Measurements from ENCODE around the gene SMIM29.
"Not testable (repeated sequence)": the region's sequence is repeated elsewhere in the genome, so short reads cannot be mapped to it uniquely, and the experiment has no call there.

Gene SMIM29

GRCh38 chr6:34248727-34249468 is at the start of gene SMIM29:
Gene SMIM29, minus strand, starts transcription at chr6:34249006. Its CDS starts 1,215 bp downstream, at chr6:34247791.
- DNase-seq, result peak; percentile 77

- no peak for DNase-seq
Observed at GRCh38 chr6:34295721-34296120, 46.9 kb upstream of the SMIM29 start.

GRCh38 chr6:34292954-34293353 is 44.1 kb upstream of the SMIM29 start:
- DNase-seq, result no peak

DNA sequence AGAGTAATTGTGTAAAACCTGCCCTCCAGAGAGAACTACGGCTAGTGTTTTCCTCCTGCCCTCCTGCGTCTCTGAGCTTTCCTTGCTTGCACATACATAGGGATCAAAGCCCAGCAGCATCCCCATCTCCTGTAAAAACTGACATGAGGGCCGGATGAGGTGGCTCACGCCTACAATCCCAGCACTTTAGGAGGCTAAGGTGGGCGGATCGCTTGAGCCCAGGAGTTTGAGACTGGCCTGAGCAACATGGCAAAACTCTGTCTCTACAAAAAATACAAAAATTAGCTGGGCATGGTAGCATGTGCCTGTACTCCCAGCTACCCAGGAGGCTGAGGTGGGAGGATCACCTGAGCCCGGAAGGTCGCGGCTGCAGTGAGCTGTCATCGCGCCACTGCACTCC is 40.3 kb upstream of the SMIM29 start:
- no peak for DNase-seq

- no peak for DNase-seq
Observed at GRCh38 chr6:34288581-34288980, 39.8 kb upstream of the SMIM29 start.

DNA sequence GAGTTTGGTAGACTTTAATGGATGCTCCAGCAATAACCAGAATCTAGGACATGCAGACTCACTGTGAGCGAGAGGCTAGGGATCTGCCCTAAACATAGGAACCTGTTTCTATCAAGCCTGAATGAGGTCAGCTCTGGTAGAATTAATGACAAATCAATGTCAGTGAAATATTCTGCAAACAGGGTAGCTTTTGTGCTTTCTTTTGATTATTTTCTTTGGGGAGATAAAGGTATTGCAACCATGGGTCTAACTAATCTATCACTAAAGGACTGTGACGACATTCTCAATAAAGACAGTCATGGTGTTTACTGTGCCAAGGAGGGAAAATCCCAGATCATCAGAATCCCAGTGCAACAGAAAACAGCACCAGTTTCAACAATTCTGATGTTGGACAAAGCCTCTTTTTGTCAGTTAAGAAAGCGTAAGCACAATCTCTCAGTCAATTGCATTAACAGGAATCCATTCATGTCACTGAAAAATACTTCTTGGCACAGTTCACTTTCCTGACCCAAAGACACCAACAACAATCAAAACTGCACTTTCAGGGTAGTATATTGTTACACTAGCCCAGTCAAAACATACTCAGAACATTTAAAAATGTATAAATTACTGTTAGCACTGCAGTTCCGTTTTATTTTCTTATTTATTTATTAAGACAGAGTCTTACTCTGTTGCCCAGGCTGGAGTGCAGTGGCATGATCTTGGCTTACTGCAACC is 36.8 kb upstream of the SMIM29 start:
- DNase-seq, result no peak

GRCh38 chr6:34284563-34285447 is 36.0 kb upstream of the SMIM29 start:
- peak; percentile 100 for DNase-seq

DNA sequence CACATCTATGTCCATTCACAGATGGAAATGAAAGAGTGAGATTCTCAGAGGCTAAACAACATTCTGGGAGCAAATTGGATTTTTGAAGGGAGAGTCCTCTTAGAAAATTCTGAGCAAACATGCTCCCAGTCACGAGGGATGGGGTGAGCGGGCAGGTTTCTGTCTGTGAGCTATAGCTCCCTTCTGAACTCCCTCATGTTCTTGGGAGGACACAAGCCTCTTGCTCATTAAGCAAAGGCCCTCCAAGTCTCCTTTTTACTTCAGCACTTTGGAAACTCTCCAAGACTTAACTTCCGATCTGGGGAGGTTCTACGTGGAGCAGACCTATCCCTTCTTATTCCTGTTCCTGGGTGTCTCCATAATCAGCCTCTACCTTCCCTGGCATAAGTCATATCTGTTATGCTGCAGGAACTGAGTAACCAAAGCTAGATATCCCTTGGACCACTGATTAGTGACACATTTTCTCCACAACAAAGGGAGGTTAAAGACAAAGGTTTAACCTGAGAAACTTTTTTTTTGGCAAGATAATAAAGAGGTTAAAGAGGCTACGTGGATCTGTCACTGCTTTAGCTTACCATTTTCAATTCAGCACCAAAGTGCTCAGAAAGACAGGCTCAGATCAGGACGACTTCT is 33.0 kb upstream of the SMIM29 start:
- no peak for DNase-seq

GRCh38 chr6:34280216-34280615 is 31.4 kb upstream of the SMIM29 start:
- no peak for DNase-seq

GRCh38 chr6:34278833-34279232 is 30.0 kb upstream of the SMIM29 start:
- DNase-seq, result no peak

DNA sequence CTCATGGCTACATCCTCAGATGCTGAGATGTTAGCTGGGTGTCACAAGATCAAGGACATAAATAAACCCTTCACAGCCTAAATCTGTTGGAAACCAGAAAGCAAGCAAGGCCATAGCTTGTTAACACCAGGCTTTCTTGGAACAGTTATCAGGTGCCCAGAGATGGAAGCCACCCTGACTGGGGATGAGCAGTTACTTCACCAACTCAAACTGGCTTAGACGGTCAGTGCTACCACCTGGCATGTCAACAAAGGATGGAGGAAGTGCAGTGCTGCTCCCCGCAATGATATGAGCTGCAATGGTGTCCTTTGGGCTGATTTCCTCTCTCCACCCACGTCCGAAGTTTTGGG is 28.9 kb upstream of the SMIM29 start:
- DNase-seq, result no peak

DNA sequence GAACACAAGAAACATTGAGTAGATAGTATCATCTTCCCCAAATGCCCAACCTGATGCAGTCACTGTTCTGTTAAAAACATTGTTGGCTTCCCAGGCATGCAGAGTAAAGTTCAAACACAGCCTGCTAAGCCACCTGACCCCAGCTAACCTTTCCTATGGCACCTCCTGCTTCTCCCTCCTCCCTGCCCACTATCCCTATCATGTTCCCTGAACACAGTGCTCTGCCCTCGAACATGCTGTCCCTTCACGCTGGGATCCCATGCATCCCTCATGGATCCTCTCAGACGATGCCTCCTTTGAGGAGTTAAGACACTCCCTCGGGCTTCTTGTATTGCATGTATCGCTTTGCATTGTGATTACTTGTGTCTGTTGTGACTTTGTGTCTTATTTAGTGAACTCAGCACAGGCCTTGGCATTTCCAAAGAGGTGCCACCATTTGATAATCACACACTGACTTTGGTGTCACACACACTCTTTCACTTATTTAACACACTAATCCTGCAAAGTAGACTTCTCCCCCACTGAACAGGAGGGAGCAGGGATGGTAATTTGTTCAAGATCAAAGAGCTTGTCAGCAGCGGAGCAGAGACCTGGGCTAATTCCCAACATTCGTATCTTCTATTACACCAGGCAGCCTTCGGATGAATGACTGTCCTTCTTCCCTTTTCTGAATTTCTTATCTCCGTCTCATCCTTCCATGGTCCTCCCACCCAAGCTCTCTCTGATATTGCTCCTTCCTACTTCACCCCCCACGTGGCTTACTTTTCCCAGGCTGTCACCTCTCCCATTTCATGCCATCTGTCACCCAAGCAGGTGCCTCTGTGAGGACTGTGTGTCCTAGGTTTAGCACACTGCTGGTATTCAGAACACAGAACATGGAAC is 28.3 kb upstream of the SMIM29 start:
- DNase-seq, result no peak

GRCh38 chr6:34276191-34276590 is 27.4 kb upstream of the SMIM29 start:
- DNase-seq, result no peak

- DNase-seq, result no peak
Observed at GRCh38 chr6:34275128-34275804, 26.5 kb upstream of the SMIM29 start.

DNA sequence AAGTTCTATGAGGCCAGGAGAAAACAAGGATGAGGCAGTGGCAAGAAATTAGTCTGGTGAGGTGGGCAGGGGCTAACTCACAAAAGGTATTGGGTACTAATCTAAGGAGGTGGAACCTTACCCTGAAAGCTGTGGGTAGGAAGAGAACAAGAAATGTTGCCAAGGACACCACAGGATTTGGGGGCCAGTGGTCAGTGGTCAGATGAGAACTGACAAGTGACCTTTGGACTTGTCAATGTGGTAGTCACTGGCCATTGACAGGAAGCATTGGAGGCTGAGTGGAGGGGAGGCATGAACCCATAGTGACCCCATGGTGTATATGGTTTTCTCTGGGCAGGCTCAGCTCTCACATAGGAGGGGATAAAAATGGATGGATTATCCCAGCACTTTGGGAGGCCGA is 25.3 kb upstream of the SMIM29 start:
- DNase-seq, result no peak

DNA sequence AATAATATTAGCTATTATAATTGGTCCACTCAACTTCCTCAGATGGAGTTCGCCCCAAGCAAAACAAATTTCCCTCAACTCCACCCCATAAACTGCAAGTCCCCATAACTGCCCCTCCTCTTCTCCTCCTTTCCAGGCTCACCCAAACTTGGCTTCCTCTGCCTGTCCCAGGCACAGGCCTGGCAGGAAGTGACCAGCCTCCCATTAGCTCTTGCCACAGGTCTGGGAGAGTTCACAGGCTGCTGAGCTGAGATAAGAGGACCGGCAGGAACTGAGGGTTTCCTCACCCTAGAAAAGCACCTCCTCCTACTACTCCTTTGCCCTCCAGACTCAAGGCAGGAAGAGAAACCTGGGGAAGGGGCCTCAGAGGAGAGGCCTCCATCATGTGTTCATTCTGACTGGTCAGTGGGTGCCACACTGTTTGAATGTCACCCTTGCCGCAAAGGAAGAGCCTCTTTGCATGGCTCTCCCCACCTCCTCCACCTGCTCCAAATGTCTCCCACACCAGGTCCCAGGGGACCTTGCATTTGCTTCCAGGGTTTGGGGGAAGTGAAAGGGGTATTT is 24.5 kb upstream of the SMIM29 start:
- peak; percentile 99 for DNase-seq

DNA sequence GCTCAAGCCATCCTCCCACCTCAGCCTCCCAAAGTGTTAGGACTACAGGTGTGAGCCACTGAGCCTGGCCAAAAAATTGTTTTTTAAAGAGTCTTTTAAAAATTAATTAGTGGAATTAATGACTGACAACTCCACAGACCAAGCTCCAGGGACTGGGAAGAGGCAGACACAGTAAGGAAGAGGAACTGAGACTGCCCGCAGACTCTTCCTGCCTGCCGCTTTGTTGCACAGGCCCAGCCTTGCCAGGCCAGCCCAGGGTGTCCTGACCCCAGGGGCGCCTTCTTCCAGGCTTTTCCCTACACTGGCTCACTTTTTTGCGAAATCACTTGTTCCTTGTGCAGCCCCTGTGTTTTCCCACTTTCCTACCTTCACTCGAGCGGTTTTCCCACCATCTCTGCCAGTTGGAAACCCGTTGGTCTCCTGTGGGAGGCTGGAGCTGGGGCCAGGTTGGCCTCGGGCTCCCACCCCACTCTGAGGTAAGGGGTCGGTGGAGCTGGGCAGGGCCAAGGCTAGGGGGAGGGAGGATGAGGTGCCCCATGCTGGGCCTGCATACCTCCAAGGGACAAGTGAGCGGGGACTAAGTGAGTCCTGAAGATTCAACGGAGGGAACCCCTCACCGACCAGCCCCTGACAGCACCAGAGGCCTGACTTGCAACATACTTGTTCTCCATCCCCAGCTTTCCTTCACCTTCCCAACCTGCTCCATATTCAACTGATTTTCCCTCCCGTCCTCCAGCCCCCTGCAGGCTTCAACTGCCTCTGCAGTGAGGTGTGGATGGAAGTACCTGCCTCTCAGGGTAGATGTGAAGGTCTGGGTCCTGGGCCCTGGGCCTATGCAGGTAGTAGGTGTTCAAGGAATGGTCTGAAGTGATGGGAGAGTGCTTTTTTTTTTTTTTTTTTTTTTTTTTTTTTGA is 23.5 kb upstream of the SMIM29 start:
- DNase-seq, result no peak

DNA sequence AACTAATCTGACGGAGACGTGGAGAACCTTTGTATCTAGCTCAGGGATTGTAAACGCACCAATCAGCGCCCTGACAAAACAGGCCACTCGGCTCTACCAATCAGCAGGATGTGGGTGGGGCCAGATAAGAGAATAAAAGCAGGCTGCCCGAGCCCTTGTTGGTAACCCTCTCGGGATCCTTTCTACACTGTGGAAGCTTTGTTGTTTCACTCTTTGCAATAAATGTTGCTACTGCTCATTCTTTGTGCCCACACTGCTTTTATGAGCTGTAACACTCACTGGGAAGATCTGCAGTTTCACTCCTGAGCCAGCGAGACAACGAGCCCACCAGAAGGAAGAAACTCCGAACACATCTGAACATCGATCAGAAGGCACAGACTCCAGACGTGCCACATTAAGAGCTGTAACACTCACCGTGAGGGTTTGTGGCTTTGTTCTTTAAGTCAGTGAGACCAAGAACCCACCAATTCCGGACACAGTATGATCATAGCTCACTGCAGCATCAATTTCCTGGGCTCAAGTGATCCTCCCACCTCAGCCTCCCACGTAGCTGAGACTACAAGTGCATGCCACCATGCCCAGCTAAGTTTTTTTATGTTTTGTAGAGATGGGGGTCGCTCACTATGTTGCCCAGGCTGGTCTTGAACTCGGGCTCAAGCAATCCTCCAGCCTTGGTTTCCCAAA is 21.0 kb upstream of the SMIM29 start:
- DNase-seq, result not testable (repeated sequence)

DNA sequence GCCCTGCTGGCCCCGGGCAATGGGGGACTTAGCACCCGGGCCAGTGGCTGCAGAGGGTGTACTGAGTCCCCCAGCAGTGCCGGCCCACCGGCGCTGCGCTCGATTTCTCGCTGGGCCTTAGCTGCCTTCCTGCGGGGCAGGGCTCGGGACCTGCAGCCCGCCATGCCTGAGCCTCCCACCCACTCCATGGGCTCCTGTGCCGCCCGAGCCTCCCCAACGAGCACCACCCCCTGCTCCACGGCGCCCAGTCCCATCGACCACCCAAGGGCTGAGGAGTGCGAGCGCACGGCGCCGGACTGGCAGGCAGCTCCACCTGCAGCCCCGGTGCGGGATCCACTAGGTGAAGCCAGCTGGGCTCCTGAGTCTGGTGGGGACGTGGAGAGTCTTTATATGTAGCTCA is 20.3 kb upstream of the SMIM29 start:
- not testable (repeated sequence) for DNase-seq

Measured in GF-D8 (cell line).